Hindlimb muscle (tissue), 1 donor: ENCODE data around the gene MARCHF10. TPM values are rescaled to one million over a fixed set of nuclear protein-coding genes. Genes with fewer than 3 reads are reported as not detected.

Experiments used
- DNase-seq: peaks from one replicate; pipeline ENCODE4 v3.0.0-alpha.2; 2013
- polyA plus RNA-seq: library from polyadenylated mRNA; unstranded; fragments of 120-200 nt; gene quantifications from one replicate; pipeline ENCODE4 v1.2.1, GENCODE V29; 2013; ENCODE audit not compliant: insufficient read length

The MARCHF10 gene
- polyA plus RNA-seq, 1 donor = 0.58 TPM

- no peak for DNase-seq
Measured at GRCh38 chr17:62656446-62656845, 151.7 kb downstream of the MARCHF10 start.

GRCh38 chr17:62655656-62656055 lies 152.5 kb downstream of the MARCHF10 start:
- DNase-seq = no peak

- peak; percentile 64 for DNase-seq
Measured at GRCh38 chr17:62653826-62654761, 154.0 kb downstream of the MARCHF10 start.

GRCh38 chr17:62653002-62653825 lies 154.9 kb downstream of the MARCHF10 start:
- peak; percentile 59 for DNase-seq

- peak; percentile 40 for DNase-seq
Measured at GRCh38 chr17:62652251-62653001, 155.7 kb downstream of the MARCHF10 start.

Other genes starting within 250 kb of the MARCHF10 start
- gene MRC2, start 180.6 kb downstream of the MARCHF10 start, polyA plus RNA-seq = 134 TPM
- 43.0 TPM for gene TANC2, start 157.9 kb upstream of the MARCHF10 start, polyA plus RNA-seq